GM18505 (cell line): ENCODE results near the gene PDE4D.

ENCODE experiments used
- ATAC-seq: cut with Tn5 transposase; IDR thresholded peaks from one replicate; pipeline ENCODE4 v1.9.1; 2021; ENCODE audit not compliant: unreplicated experiment
- POLR2A ChIP-seq: IDR thresholded peaks from 4 replicates; pipeline ENCODE4 v1.6.1; 2011; ENCODE audit warnings: borderline replicate concordance; ENCODE audit not compliant: insufficient read depth, insufficient read length; ENCODE audit errors: extremely low read depth

PDE4D gene

DNA sequence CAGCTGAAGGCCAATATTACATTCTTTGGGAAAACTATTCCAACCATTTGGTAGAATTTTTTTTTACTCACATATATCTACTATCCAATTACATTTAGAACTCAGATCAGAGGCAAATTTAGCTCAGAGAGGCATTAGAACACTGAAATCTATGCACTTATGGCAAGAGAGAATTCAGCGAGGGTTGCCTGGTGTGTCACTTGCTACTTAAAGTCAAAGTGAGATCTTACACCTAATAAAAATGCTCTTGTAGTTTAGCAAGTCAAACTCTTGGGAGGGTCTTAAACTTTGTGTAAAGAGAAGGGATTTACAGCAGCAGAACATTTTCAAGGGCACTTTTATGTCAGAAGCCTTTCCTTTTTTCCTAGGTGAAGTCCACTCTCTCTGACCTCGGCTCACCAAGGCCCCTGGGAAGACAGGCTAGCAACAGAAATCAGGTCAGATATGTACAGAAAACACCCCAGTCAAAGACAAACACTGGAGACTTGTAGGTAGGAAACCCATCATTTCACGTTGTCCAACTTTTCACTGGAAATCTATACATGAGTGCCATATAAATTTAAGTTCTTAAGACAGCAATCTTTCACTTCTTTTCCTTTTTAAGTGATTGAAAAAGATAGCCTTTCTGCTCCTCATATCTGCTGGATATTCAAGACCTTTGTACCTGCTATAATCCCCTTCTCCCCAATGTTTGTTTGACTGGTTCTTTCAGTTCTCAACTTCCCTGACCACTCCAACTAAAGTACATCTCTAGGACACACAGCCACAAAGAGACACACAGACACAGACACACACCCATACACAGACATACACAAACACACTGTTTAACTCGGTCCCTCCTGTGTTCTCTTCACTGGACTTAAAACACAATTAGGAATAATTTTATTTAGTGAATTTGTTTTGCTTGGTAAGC is 635.8 kb downstream of the PDE4D start:
- ATAC-seq: no peak
- TF ChIP-seq POLR2A: no peak

DNA sequence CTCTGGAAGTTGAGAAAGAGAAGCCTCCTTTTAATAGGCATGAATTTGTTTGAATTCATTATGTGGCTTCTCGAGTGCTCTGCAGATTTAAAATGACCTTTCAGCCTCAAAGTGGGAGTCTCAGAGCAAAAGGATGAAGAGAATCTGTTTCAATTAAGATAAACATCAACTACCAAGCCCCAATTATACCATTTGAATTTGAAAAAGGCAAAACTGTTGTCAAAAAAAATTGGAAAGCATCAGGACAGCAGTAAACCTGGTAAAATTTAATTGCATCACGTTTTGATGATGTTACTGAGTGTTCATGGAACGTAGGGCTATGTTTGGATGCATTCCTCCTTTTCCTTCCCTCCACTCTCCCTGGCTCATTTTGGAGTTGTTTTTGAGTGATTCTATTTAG is 637.2 kb downstream of the PDE4D start:
- TF ChIP-seq POLR2A: no peak
- no peak for ATAC-seq

DNA sequence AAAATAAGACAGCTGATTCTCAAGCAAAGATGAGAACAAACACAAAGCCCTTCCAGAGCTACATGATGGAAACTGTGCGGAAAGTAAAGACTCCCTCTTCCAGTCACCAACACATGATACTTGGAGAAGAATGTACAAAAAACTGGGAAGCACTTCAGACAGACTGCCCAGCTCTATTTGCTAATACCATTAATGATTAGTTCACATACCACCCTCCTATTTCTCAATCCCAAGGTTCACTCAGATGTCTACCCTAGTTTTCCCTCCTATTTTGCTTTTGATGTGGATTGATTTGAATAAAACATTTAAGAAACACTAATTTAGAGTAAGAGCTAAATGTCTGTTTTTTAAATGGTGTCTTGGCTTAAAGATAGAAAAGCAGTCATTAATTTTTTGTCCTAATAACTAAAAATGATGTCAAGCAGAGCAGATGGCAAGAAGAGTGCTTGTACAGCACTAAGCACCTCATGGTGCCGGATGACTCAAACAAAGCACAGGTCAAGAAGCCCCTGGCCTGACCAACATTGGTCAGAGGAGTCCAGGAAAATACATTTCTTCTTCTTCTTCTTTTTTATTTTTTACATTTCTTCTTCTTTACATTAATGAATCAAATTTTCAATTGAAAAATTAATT is 639.4 kb downstream of the PDE4D start:
- ATAC-seq: no peak
- TF ChIP-seq POLR2A: no peak

DNA sequence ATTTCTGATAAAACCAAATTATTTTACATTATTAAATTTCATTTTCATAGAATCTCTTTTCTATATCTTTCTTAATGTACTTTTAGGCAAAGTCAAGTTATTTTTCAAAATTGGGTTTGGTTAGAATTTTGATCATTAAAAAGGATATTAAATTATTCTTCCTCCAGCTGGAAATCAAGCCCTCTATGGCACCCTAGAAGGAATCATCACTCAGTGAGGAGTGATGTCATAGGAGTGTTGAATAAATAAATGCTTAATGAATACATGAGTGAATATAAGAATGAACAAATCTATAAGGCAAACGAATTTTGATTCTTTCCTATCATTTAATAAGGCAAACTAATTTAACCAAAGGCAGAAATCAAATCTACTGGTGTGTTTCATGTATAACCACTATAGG is 639.9 kb downstream of the PDE4D start:
- no peak for ATAC-seq
- no peak for TF ChIP-seq POLR2A

DNA sequence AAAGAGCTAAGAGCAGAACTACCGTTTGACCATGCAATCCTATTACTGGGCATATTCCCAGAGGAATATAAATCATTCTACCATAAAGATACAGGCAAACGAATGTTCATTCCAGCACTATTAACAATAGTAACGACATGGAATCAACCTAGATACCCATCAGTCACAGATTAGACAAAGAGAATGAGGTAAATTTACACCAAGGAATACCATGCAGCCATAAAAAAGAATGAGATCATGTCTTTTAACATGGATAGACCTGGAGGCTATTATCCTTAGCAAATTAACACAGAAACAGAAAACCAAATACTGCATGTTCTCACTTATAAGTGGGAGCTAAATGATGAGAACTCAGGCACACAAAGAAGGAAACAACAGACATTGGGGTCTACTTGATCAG is 641.9 kb downstream of the PDE4D start:
- TF ChIP-seq POLR2A: no peak
- ATAC-seq: no peak

DNA sequence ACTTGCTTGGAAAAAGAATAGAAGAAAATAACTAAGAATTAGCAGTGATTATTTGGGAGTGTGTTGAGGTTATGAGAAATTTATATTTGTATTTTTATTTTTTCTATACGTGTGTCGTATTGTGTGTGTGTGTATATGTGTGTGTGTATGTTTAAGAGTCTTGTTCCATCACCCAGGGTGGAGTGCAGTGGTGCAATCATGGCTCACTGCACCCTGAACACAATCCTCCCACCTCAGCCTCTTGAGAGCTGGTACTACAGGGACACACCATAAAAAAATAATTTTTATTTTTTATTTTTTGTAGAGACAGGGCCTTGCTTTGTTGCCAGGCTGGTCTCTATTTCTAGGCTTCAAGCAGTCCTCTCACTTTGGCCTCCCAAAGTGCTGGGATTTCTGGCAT is 643.8 kb downstream of the PDE4D start:
- ATAC-seq: no peak
- TF ChIP-seq POLR2A: no peak

DNA sequence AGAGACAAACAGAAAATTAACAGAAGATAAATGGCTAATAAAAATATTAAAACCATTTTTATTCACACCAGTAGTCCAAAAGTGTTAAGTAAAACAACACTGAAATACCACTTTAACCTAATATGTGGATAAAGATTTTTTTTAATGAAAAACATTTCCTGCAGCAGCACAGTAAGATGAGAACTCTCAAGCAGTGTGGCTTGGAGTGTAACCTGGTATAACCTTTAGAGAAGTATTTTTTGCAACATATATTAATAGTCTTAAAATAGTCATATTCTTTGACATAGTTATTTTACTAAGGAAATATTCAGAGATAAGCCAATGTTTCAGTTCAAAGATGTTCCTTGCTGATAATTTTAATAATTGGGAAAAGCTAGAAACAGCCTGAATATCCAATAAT is 644.4 kb downstream of the PDE4D start:
- TF ChIP-seq POLR2A: no peak

DNA sequence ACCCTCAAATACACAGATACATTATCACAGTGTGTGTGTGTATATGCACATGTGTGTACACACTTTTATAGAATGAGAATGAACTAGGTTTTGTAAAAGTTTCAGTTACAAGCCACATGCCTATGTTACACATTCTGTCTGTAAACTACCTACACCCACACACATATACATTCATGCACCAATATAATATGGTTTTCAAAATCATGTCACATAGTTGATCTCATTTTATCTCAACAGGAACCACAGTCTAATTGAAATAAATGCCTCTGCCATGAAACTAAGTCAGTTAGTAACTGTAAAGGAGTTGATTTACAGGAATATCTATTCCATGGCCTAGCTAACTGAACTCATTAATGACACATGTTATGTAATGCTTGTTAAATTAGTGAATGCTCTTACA is 646.6 kb downstream of the PDE4D start:
- no peak for ATAC-seq
- TF ChIP-seq POLR2A: no peak

More for the DNA sequence above, 644.4 kb downstream of the PDE4D start:
- ATAC-seq: no peak

DNA sequence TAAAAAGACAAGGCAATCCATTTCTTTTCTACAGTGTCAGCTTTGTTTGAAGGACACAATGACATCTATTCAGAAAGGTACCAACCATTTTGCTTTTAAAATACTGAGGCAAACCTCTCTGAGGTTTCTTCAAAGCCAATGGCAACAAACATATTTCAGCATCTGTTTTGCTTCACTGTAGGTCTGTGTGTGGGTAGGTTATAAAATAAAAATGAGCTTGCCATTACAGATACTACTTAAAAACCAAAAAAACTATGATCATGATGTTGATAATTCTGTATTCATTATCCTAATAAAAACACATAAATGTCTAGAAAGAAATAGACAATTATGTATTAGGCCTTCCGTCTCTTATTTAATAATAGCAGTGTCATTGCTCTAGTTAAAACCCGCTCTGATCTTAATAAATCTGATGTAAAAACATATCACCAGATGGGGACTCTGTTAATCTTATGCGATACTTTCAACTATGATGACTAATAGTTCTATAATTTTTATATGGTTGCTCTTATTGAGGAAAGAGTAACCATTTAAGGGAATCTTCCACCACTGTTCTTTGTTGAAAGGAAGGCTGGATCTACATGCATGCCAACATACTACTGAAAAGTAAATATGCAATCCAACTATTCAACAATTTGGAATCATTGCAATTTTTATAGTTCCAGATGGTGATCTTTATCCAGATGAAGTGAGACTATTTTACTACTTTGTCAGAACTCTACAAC is 647.2 kb downstream of the PDE4D start:
- no peak for ATAC-seq

DNA sequence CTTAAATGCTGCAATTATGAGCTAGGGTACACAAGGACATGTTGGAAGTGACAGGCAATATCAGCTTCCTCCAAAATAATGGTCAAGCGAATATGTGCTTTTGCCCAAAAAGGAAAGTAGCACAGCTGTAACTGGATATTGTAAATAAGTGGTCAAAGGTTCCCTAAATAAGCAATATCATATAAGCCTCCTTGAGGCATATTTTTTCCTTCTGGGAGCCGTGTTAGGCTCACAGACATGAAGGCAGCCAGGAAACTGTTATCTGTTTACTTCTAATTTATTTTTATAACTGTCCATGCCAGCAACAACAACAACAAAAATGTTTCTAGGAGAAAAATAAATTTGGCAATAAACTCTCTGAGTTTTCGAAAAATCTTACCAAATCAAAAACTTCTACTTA is 648.3 kb downstream of the PDE4D start:
- ATAC-seq: no peak
- TF ChIP-seq POLR2A: no peak

More for the DNA sequence above, 647.2 kb downstream of the PDE4D start:
- no peak for TF ChIP-seq POLR2A

DNA sequence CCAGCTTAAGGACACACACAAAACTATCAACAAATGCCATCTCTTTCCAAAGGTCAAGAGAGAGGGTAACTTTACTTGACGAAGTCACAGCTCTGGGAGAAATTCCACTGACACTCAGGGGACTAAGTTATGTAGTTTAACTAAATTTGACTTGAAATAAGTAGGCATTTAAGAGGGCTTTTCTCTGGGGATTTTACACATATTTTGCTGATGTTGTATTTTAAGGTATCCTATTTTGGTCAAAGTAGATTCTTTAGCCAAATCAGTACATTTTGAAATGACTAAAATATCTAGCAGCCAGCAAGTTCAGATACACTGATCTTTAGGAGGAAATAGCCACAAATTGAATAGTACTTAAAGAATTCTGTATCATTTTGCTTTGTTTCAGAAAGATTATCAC is 652.0 kb downstream of the PDE4D start:
- no peak for TF ChIP-seq POLR2A
- no peak for ATAC-seq

DNA sequence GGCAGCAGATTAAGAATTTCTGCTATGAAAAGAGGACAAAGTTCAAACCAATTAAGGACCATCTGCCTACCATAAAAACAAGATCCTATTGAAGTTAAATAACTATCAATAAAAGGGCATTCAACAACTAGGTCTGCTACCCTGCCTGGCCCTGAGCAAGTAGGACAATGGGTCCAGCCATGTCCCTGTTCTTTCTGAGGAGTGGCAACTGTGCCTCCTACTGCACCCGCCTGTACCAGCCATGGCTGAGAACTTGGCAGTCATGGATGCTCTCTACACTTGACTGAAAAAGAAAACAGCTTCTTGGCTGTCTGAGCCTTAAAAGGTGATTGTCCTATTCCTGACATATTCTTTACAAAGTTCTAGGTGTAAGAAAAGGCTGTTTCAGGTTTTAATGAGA is 652.4 kb downstream of the PDE4D start:
- no peak for TF ChIP-seq POLR2A
- no peak for ATAC-seq

DNA sequence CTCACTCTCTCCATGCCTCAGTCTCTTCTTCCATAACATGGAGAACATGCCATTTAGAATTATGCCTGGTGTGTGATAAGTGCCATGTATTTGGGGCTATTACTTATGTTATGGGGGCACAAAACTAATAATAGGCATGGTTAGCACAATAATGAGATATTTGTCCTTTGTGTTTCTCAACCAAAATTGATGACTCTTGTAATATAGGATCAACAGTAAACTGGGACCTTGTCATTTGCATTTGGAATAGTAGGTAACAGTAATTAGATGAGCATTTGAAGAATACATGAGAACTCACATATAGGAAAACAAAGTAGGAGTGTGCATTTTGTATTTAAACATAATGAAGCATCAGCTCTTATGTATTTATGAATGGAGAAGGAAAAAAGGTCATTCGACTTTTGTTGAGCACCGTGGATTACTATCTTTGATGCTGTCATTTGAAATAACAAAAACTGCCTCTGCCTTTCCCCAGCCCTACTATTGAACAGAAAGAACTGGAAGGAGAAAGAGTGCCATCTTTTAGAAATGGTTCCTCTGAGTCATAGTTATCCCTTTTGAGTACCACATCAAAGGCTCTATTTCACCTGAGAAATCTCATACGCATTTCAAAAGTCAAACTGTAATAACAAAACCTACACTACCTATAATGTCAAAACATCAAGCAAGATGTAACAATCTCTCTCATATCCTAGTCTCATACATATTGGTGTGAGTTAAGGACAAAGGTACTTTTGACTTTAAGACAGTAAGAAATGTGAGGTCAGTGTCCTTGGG is 655.2 kb downstream of the PDE4D start:
- no peak for TF ChIP-seq POLR2A
- peak; percentile 81 for ATAC-seq
